ENCODE measurements around the gene CUX1. TPM values are rescaled to one million over a fixed set of nuclear protein-coding genes. Genes with fewer than 3 reads are reported as not detected.

CUX1 gene
- total RNA-seq, 4 donors from 2014 or later = 42.8 to 59.0 (median 47.4) TPM

DNA sequence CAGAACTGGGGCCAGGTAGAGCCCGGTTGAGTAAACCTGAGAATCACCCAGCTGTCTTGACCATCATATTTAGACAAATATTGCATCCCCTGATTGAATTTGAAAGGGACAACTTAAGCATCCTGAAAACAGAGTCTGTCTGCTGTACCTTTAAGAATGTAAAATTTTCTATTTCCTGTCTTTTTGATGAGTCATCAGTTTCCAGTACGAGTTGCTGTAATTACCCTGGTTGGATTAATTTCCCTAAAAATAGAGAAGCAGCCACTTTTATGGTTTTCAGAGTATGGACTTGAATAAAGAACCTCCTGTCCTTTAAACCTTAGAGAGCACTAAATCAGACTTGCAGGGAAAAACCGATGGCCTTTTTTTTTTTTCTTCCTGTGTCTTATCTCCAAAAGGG lies 304.6 kb downstream of the CUX1 start:
- TF ChIP-seq, protein P1, sequence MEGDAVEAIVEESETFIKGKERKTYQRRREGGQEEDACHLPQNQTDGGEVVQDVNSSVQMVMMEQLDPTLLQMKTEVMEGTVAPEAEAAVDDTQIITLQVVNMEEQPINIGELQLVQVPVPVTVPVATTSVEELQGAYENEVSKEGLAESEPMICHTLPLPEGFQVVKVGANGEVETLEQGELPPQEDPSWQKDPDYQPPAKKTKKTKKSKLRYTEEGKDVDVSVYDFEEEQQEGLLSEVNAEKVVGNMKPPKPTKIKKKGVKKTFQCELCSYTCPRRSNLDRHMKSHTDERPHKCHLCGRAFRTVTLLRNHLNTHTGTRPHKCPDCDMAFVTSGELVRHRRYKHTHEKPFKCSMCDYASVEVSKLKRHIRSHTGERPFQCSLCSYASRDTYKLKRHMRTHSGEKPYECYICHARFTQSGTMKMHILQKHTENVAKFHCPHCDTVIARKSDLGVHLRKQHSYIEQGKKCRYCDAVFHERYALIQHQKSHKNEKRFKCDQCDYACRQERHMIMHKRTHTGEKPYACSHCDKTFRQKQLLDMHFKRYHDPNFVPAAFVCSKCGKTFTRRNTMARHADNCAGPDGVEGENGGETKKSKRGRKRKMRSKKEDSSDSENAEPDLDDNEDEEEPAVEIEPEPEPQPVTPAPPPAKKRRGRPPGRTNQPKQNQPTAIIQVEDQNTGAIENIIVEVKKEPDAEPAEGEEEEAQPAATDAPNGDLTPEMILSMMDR (IDR thresholded peaks at IDR 0.05; ENCODE audit: low read depth) = no peak

DNA sequence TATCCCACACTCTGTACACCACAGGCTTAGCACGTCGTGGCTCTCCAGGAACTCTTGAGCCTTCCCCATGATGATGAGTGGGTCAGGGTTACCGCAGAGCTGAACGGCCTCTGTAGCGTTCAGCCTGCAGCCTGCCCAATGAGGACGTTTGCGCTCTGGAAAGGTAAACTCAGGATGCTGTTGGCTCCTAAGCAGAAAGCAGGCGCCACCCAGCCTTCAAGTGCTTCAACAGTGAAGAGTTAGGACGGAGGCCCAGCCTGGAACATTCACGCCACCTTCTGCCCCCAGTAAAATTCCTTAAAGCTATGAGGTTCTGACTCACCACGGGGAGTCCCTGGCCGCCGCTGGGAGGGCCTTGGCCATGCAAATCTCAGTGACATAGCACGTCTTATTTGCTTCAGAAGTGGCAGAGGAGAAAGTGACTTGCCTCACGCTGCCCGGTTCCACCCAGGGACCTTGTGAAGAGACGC lies 307.7 kb downstream of the CUX1 start:
- TF ChIP-seq, protein P1 (IDR thresholded peaks at IDR 0.05; ENCODE audit: low read depth) = no peak

DNA sequence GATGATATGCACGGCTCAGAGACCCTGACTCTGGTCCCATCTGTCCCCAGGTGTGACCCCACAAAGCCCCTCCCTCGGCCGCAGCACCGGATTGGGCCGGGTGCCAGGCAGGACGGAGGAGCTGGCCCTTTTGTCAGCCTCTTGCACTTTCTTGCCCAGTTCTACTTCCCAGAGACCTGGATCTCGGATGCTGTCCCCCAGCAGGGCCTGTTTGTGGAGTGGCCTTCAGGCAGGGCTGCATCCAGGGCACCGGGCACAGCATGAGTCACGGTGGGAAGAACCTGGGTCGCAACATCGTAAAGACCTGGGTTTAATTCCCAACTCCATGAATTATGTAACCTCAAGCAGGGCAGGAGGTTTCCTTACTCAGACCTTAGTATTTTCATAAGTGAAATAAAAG lies 310.9 kb downstream of the CUX1 start:
- TF ChIP-seq, protein P1 (IDR thresholded peaks at IDR 0.05; ENCODE audit: low read depth) = no peak

DNA sequence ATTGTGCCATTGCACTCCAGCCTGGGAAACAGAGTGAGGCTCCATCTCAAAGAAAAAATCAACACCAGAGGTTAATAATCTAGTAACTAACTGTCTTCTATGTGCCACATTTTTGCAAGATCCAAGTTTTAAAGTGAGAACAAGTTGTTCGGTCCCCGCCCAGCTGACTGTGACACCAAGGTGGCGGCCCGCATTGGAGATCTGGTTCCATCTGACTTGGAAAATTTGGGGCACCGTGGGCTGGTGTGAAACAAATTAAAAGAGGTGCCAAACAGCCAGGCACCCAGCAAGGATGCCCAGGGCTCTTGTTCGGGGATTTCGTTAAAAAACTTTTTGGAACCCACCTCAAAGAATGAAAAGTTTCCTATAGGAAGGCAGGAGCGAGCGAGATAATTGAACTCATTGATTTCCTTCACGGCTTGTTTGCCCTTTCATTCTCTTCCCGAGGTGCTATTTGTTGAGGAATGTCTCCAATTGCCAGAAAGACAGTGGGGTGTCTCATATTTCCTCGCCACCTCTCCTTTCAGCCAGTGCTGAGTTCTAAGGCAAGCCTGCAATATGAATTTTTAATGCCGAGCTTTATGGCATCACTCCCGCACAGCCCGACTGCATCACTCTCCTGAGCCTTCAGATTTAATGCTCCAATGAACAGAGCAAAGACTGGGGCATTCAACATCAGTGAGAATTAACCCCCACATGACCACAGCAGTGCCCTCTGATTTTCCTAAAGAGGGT lies 312.4 kb downstream of the CUX1 start:
- TF ChIP-seq, protein P1 (IDR thresholded peaks at IDR 0.05; ENCODE audit: low read depth) = no peak

DNA sequence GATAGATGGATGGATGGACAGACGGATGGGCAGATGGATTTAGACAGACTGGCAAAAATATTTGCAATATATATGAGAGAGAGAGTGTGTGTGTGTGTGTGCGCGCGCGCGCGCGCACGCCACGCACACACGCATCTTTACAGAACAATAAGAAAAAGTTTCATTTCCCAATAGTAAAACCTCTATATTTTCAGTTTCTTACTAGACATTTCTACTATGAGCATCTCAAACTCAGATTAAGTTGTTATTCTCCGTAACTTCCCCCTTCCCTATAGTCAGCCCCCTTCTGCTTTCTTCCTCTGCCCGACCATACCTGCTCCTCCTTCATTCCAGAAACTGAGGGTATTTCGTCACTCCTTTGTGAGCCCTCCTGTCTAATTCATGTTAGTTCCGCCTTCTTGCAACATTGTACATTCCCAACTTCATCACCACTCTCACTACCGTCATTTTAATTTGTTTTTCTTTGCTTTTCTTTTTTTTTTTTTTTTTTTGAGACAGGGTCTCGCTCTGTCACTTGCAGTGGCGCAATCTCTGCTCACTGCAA lies 314.9 kb downstream of the CUX1 start:
- TF ChIP-seq, protein P1 (IDR thresholded peaks at IDR 0.05; ENCODE audit: low read depth) = no peak

DNA sequence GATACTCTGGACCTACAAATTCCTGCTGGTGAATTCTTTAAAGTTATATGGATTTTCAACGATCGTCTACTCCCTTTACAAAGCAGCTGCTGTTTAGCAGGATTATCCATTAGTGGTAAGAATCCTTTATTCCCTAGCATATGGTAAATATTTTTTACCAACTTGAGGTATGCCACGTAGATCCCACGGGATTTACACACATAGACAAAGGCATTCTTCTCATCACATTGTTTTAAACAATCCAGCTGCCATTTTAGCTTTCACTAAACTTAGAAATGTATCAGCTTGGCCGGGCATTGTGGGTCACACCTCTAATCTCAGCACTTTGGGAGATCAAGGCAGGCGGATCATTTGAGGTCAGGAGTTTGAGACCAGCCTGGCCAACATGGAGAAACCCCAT lies 321.2 kb downstream of the CUX1 start:
- TF ChIP-seq, protein P1 (IDR thresholded peaks at IDR 0.05; ENCODE audit: low read depth) = no peak

DNA sequence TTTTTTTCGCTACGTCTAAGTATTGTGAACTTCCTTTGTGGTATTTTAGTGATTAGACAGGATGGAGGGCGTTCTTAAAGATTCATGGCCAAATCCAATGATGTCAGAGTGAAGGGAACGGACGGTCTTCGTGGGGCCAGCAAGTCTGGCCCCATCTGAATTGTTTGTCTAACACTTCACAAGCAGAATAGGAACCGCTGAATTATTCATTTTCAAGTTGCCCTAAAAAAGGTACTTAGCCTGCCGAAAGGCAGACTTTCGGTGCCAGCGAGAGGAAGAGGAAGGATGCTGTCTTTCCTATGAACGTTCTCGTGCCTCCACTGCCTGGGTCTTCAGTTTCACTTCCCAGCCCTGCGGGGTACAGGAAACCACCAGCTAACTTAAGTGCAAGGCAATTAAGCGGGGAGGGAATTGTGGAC lies 323.5 kb downstream of the CUX1 start:
- TF ChIP-seq, protein P1 (IDR thresholded peaks at IDR 0.05; ENCODE audit: low read depth) = no peak

Measured in subcutaneous adipose tissue (tissue), 4 donors.